ENCODE data around the gene VGLL4.

The VGLL4 gene

GRCh38 chr3:11625376-11626083 lies 18.2 kb downstream of the VGLL4 start:
- DNase-seq, result no peak

DNA sequence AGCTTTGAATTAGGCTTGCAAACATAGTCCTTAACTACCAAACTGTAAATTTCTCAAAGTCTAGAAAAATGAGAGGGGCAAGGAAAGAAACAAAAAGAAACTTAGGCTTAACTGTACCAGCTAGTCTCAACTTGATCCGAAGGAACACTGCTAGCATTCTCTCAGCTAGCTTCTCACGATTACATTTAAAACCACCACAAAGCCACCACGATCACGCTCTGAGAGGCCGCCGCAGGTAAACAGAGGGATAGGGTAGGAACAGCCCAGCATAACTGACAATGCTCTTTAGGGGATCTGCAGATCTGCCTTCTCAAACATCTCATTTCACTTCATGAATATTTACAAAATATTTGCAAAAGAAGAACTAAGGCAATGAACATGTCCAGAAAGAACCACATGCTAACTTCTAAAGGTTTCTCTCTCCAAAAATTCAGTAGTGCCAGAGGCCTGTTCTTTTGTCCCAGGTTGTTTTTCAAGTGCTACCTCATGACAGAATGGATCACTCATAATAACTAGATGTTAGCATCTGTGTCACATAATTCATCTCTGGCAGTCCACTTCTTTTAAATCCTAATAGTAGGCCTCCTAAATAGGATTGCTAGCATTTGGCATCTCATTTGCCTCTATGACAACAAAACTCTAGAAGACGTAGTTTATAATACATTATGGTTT lies 18.9 kb downstream of the VGLL4 start:
- no peak for DNase-seq

- no peak for DNase-seq
These were observed 19.6 kb downstream of the VGLL4 start for GRCh38 chr3:11624161-11624560.

- DNase-seq, result peak; percentile 42
These were observed 20.8 kb downstream of the VGLL4 start for GRCh38 chr3:11622586-11623550.

DNA sequence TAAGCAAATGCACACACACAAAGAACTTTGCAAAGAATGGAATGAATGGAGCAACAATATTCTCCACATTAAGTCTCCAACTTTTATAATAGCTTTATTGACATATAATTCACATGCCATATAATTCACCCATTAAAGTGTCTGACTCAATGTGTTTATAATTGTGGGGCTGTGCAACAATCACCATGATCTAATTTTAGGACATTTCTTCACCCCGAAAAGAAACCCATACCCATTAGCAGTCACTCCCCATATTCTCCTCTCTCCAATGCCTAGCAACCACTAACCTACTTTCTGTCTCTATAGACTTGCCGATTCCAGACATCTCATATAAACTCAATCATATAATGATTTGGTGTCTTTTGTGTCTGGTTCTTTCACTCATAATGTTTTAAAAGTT lies 22.6 kb downstream of the VGLL4 start:
- peak; percentile 43 for DNase-seq

- no peak for DNase-seq
These were observed 23.6 kb downstream of the VGLL4 start for GRCh38 chr3:11619946-11620652.

DNA sequence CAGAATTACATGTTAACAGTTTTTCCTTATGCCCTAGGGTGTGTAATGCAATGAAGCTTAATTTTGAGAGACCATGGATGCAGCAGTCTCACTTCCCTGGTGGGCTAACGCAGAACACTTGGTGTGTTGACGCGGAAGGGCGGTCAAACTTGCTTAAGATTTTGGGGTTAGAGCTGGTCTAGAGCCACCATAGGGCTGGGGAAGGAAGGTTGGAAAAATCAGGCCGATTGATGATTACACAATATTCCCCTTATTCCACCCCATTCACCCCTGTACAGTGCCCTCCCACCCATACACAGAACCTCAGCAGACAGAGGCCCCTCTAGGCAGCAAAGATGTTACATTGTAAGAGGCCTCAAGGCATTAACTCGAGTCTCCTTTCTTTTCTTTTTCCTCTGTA lies 24.3 kb downstream of the VGLL4 start:
- DNase-seq, result no peak

- DNase-seq, result peak; percentile 32
These were observed 24.8 kb downstream of the VGLL4 start for GRCh38 chr3:11618904-11619303.

- DNase-seq, result no peak
These were observed 27.2 kb downstream of the VGLL4 start for GRCh38 chr3:11616551-11616950.

- DNase-seq, result no peak
These were observed 29.7 kb downstream of the VGLL4 start for GRCh38 chr3:11613851-11614487.

DNA sequence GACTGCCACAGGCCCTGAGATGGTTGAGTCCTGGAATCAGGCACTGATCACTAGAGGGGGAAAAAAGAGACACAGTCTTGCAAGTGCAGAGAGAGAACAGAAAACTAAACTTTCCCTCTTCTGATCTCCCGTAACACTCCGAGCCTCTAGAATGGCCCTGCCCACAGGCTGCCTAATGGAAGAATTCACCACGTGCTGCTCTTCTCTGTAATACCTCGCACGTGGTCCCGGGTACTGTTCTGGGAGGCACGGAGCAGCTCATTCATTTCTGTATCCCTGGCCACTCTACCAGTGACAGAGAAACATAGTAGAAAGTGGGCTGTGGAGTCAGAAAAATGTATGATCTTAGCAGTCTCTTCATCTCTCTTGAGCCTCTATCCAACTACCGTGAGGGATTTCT lies 30.4 kb downstream of the VGLL4 start:
- no peak for DNase-seq

DNA sequence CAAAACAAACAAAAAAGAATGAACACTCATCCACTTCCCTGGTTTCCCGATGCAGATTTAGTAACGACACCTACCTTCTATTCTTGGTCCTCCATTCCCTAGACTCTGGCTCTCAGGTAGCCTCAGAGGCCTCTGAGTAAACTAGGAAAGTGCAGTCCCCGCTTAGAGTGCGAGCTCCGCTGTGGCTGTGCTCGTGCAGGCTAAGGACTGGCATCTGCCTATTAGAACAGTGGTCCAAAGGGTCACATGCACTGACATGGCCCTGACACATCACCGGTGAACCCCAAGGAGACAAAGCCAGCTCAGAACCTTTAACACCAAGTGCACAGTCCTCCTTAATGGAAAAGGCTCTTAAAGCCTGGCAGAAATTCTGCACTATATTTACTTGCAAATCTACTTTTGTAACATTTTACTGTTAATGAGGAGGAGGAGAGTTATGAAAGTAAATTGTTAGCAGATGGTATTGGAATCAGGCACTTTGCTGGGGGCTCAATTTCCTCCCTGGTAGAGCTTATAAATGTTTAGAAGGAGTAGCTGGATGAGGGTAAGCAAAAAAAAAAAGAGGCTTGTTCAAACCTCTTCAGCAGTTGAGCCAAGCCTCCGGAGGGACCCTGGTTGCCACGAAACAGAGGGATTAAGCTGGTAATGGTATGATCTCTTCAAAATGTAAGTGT lies 31.1 kb downstream of the VGLL4 start:
- no peak for DNase-seq

DNA sequence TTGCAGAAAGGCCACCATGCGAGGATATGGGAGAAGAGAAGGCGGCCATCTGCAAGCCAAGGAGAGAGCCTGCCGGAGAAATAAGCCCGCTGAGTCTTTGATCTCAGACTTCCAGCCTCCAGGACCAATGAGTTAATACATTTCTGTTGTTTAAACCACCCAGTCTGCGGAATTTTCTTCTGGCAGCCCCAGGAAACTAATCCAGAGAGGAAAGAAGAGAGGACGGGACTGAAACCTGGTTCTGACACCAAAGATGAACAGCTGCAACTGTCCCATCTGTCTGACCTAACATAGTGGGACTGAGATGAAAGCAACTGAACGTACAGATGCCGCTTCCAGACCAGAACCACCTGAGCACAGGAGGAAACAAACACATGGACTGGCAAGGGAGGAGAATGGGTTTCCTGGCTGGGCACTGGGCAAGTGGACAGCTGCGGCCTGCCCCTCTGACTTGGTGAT lies 32.3 kb downstream of the VGLL4 start:
- no peak for DNase-seq

DNA sequence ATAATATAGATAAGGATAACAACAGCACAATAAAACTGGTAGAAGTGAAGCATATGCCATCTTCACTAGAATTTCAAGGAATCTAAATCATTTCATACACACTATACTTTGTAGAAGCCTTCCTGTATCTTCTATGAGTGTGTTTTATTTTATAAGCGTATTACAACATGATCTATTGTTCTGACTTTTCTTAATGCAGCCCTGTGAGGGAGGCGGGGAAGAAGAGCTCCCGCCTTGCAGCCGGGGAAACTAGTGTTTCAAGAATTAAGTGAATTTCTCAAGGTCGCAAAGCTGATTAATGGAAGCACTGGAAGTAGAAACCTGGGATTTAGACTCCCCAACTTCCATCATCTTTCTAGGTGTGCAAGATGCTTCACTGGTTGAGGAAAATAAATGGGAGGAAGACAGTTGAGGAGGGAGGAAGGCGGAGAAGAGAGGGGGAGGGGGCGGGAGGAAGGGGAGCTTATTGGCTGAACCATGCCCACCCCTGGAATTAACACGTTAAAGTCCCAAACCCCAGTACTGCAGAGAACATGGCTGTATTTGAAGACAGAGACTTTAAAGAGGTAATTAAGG lies 32.9 kb downstream of the VGLL4 start:
- DNase-seq, result no peak

DNA sequence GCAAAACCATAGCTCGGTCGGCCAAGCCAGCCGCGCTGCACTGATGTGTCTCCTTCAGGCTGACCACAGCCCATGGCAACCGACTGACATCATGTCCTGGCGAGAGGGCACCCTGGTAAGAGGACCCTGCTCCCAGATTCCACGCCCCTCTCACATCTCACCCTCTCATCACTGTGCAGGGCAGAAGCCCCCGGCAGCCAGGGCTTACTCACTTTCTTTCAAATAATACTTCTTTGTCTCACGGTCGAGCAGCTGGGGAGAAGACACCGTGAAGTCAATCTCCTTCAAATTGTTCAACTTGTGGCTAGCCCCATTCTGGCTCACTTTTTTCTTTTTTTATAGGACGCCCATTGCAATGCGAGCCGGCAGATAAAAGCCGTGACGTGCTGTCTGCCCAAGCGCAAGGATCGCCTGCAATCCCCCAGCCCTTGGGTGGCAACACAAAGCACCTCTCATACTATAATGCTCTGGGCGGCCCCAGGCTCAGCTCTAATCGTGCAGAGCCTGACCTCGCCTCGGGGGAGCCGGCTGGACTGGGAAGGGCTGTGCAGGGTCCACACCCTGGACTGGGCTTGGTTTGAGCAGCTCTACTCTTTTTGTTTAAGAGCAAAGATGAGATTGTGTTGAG lies 33.6 kb downstream of the VGLL4 start:
- DNase-seq, result no peak

- DNase-seq, result no peak
These were observed 34.2 kb downstream of the VGLL4 start for GRCh38 chr3:11609481-11609880.

- no peak for DNase-seq
These were observed 35.9 kb downstream of the VGLL4 start for GRCh38 chr3:11607816-11608215.

DNA sequence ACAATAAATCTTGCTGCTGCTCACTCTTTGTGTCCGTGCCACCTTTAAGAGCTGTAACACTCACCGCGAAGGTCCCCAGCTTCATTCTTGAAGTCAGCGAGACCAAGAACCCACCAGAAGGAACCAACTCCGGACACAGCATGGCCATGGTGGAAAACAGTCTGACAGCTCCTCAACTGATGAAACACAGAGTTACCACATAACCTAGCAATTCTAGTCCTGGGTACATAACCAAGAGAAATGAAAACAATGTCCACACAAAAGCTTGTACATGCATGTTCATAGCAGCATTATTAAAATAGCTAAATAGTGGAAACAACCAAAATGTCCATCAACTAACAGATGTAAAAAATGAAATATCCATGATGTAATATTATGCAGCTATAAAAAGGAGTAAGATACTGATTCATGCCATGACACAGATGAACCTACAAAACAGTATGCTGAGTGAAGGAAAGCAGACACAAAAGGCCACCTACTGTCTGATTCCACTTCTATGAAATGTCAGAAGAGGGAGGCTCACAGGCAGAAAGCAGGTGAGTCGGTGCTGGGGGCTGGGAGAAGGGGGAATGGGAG lies 36.8 kb downstream of the VGLL4 start:
- DNase-seq, result no peak

DNA sequence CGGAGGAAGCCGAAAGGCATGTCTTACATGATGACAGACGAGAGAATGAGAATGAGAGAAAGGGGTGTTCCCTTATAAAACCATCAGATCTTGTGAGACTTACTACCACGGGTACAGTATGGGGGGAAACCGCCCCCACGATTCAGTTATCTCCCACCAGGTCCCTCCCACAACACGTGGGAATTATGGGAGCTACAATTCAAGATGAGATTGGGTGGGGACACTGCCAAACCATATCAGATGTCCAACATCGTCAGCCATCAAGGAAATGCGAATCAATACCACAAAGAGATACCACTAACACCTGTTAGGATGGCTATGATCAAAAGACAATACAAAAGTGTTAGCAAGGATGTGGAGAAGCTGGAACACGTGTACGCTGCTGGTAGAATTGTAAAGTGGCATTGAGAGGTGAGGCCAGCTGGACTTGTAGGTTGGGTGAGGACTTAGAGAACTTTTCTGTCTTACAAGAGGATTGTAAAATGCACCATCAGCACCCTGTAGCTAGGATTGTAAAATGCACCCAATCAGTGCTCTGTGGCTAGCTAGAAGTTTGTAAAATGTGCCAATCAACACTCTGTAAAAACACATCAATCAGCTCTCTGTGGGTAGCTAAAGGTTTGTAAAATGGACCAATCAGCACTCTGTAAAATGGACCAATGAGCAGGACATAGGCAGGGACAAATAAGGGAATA lies 37.5 kb downstream of the VGLL4 start:
- no peak for DNase-seq

- no peak for DNase-seq
These were observed 38.3 kb downstream of the VGLL4 start for GRCh38 chr3:11605398-11605797.

Measured in NCI-H69 (cell line).